ENCODE data around the gene CFAP157.

GRCh38 chr9:127742435-127743088 lies 35.8 kb downstream of the CFAP157 start:
- TF ChIP-seq POLR2AphosphoS5 (IDR thresholded peaks at IDR 0.05; ENCODE audit: low read depth, low read length) (no peak), POLR2A (IDR thresholded peaks at IDR 0.05; ENCODE audit: low read depth, low read length) (no peak)

Data from GM12891 (cell line).